Fibroblast of lung (primary cell): ENCODE data around the gene MREG. TPM values are rescaled to one million over a fixed set of nuclear protein-coding genes. Genes with fewer than 3 reads are reported as not detected.

Experiments used
- DNase-seq, 2 donors: peaks; one replicate each; pipeline versions ENCODE4 v3.0.0 to v3.0.0-alpha.2; 2010; ENCODE audit warnings: low read depth in 2 of 2
- H2AFZ ChIP-seq: 2 replicates; pipeline ENCODE4 v1.5.1; 2012; ENCODE audit warnings: low read length, control low read depth, inconsistent platforms
- H3K27ac ChIP-seq: 2 replicates; pipeline ENCODE4 v1.5.1; 2011; ENCODE audit warnings: low read length, control low read depth; ENCODE audit not compliant: insufficient read depth
- H3K27me3 ChIP-seq: 2 replicates; pipeline ENCODE4 v1.5.1; 2011; ENCODE audit warnings: mild to moderate bottlenecking, low read length; ENCODE audit not compliant: control insufficient read depth, insufficient read depth
- H3K36me3 ChIP-seq: 2 replicates; pipeline ENCODE4 v1.5.1; 2011; ENCODE audit warnings: low read length; ENCODE audit not compliant: control insufficient read depth, insufficient read depth
- H3K4me1 ChIP-seq: 2 replicates; pipeline ENCODE4 v1.5.1; 2011; ENCODE audit warnings: low read length; ENCODE audit not compliant: control insufficient read depth, insufficient read depth; ENCODE audit errors: extremely low read depth
- H3K4me2 ChIP-seq: 2 replicates; pipeline ENCODE4 v1.5.1; 2011; ENCODE audit warnings: low read length, control low read depth; ENCODE audit not compliant: insufficient read depth; ENCODE audit errors: extremely low read depth
- H3K4me3 ChIP-seq, 4 experiments: fragments of 200-600 bp in 1 of 4; sonication (generic) in 1 of 4; replicated peaks in 1 of 4; 2 replicates each; pipeline ENCODE4 v1.5.1; 2011 to 2016; ENCODE audit warnings: low read length in 4 of 4, low read depth in 3 of 4, mild to moderate bottlenecking in 3 of 4, control low read depth in 2 of 4, inconsistent platforms in 1 of 4, mixed read lengths in 1 of 4; ENCODE audit not compliant: insufficient read depth in 1 of 4; ENCODE audit errors: control extremely low read depth in 1 of 4
- H3K79me2 ChIP-seq: 2 replicates; pipeline ENCODE4 v1.5.1; 2012; ENCODE audit warnings: mild to moderate bottlenecking, low read length, inconsistent platforms; ENCODE audit not compliant: control insufficient read depth, insufficient read depth
- H3K9ac ChIP-seq: 2 replicates; pipeline ENCODE4 v1.5.1; 2011; ENCODE audit warnings: mild to moderate bottlenecking, low read length, control low read depth; ENCODE audit not compliant: insufficient read depth
- H3K9me3 ChIP-seq: 2 replicates; pipeline ENCODE4 v1.5.1; 2012; ENCODE audit warnings: low read depth, low read length; ENCODE audit not compliant: control insufficient read depth, insufficient read depth
- H4K20me1 ChIP-seq: 2 replicates; pipeline ENCODE4 v1.5.1; 2011; ENCODE audit warnings: low read length; ENCODE audit not compliant: control insufficient read depth, insufficient read depth; ENCODE audit errors: extremely low read depth
- CTCF ChIP-seq, 2 donors: IDR thresholded peaks in 1 of 2; conservative IDR thresholded peaks in 1 of 2; 1 replicate in 1 of 2; 2 replicates in 1 of 2; pipeline ENCODE4 v1.5.1; 2011 to 2012; ENCODE audit warnings: low read length in 2 of 2, control low read depth in 1 of 2, inconsistent platforms in 1 of 2, low read depth in 1 of 2, mild to moderate bottlenecking in 1 of 2
- EZH2 ChIP-seq: IDR thresholded peaks from 2 replicates; pipeline ENCODE4 v1.5.1; 2012; ENCODE audit warnings: low read length, control low read depth, mild to moderate bottlenecking; ENCODE audit errors: missing control alignments
- polyA plus RNA-seq, 2 donors: library from polyadenylated mRNA; depleted of rRNA in 1 of 2; stranded (reverse) in 1 of 2; unstranded in 1 of 2; fragments of >200 nt; gene quantifications; 2 replicates each; pipeline ENCODE4 v1.2.1, GENCODE V29; 2011 to 2012; ENCODE audit warnings: missing spikeins in 1 of 2
- total RNA-seq: library from RNA; depleted of rRNA; stranded (reverse); fragments of >200 nt; gene quantifications from 2 replicates; pipeline ENCODE4 v1.2.1, GENCODE V29; 2014

Gene MREG
- total and polyA plus RNA-seq, 2 donors (not counting 1 experiment from before 2014, with no cell fraction given) = 2.4 to 3.5 TPM

- no peaks in the 10 kb centered on the region for H3K36me3 ChIP-seq
- H3K4me2 ChIP-seq = no peak overlapping the region
- no peaks in the 10 kb centered on the region for H3K27me3 ChIP-seq
- DNase-seq = no peak
- H2AFZ ChIP-seq = no peak overlapping the region
- H3K9me3 ChIP-seq = no peaks in the 10 kb centered on the region
- no peak overlapping the region for H3K4me3 ChIP-seq
- no peak overlapping the region for H3K27ac ChIP-seq
- H3K79me2 ChIP-seq = no peaks in the 10 kb centered on the region
- H4K20me1 ChIP-seq = no peaks in the 10 kb centered on the region
- no peaks in the 10 kb centered on the region for H3K4me1 ChIP-seq
- TF ChIP-seq EZH2 = no peak
- TF ChIP-seq CTCF (conservative IDR thresholded peaks at IDR 0.05 in 1 of 2, IDR thresholded peaks at IDR 0.05 in 1 of 2; ENCODE audit: low read depth in 1 of 2, low read length in 2 of 2) = no peak
- no peak overlapping the region for H3K9ac ChIP-seq
These were observed 9.3 kb downstream of the MREG start for GRCh38 chr2:216003876-216004696.

- no peak overlapping the region for H3K4me2 ChIP-seq
These were observed 10.7 kb downstream of the MREG start for GRCh38 chr2:216002693-216003092.

More at GRCh38 chr2:216002693-216003092, 10.7 kb downstream of the MREG start:
- no peaks in the 10 kb centered on the region for H3K4me1 ChIP-seq
- H3K36me3 ChIP-seq = no peaks in the 10 kb centered on the region
- no peak overlapping the region for H3K27ac ChIP-seq
- no peaks in the 10 kb centered on the region for H3K79me2 ChIP-seq
- no peak overlapping the region for H3K4me3 ChIP-seq
- H3K9me3 ChIP-seq = no peaks in the 10 kb centered on the region
- H4K20me1 ChIP-seq = no peaks in the 10 kb centered on the region
- H3K27me3 ChIP-seq = no peaks in the 10 kb centered on the region
- no peak overlapping the region for H3K9ac ChIP-seq
- no peak overlapping the region for H2AFZ ChIP-seq
- no peak for DNase-seq
- TF ChIP-seq EZH2 (no peak), CTCF (conservative IDR thresholded peaks at IDR 0.05 in 1 of 2, IDR thresholded peaks at IDR 0.05 in 1 of 2; ENCODE audit: low read depth in 1 of 2, low read length in 2 of 2) (no peak)
